HepG2 (cell line): ENCODE results near the gene FOXL3. TPM values are rescaled to one million over a fixed set of nuclear protein-coding genes. Genes with fewer than 3 reads are reported as not detected.

Experiments
- ATAC-seq: fragments of 200-7000 bp; cut with Tn5 transposase; 3 replicates; pipeline ENCODE4 v1.9.1; 2020; ENCODE audit warnings: mild to moderate bottlenecking, moderate library complexity
- BruUV-seq: library from RNA; stranded (reverse); fragments of 400-500 nt; replicated peaks from 2 replicates; lab custom pipeline; 2021; lab: Mats Ljungman, UMichigan
- CTCF ChIA-PET: fragments of 300-600 bp; formaldehyde crosslinking; extraction: SDS; loops from one replicate; lab custom pipeline; 2021; ENCODE audit warnings: low total read pairs, inconsistent platforms, low intra/inter-chr PET ratio; lab: Yijun Ruan, JAX
- POLR2A ChIA-PET: fragments of 350-600 bp; sonication (Branson Sonifier 250); formaldehyde crosslinking; loops from one replicate; lab custom pipeline; 2020; ENCODE audit warnings: antibody characterized with exemption, inconsistent platforms; lab: Yijun Ruan, JAX
- DNase-seq: peaks from one replicate; pipeline ENCODE4 v3.0.0-alpha.2; 2015; ENCODE audit warnings: low spot score
- FAIRE-seq: peaks from 3 replicates; lab custom pipeline; 2011; peaks lifted over from hg19 to GRCh38; lab: Jason Lieb, UNC
- H2AFZ ChIP-seq: one replicate; pipeline ENCODE4 v1.6.1; 2011; ENCODE audit warnings: low read length, inconsistent platforms
- H3K27ac ChIP-seq: fragments of 300-600 bp; 3 replicates; pipeline ENCODE4 v1.8.0; 2011; ENCODE audit warnings: mixed run types, mild to moderate bottlenecking, mixed read lengths, low read length, inconsistent platforms; ENCODE audit not compliant: insufficient read depth; ENCODE audit errors: extremely low read length
- H3K27me3 ChIP-seq, 2 experiments: fragments of 200-600 bp in 1 of 2; 2 replicates in 1 of 2; 3 replicates in 1 of 2; pipeline versions ENCODE4 v1.6.0 to v1.8.0; 2011; ENCODE audit warnings: low read length in 2 of 2, mild to moderate bottlenecking in 2 of 2, moderate library complexity in 2 of 2, inconsistent platforms in 1 of 2; ENCODE audit not compliant: insufficient read depth in 2 of 2, control insufficient read depth in 1 of 2
- H3K36me3 ChIP-seq, 2 experiments: fragments of 200-600 bp in 1 of 2; replicated peaks in 1 of 2; 2 replicates in 1 of 2; 3 replicates in 1 of 2; pipeline versions ENCODE4 v1.5.1 to v1.8.0; 2011; ENCODE audit warnings: low read length in 2 of 2, inconsistent platforms in 1 of 2; ENCODE audit not compliant: insufficient read depth in 2 of 2, control insufficient read depth in 1 of 2
- H3K4me1 ChIP-seq: 2 replicates; pipeline ENCODE4 v1.5.1; 2012; ENCODE audit warnings: low read length, inconsistent platforms; ENCODE audit not compliant: insufficient read depth
- H3K4me2 ChIP-seq: 2 replicates; pipeline ENCODE4 v1.6.0; 2011; ENCODE audit warnings: low read depth, low read length, inconsistent platforms
- H3K4me3 ChIP-seq, 3 experiments: fragments of 200-600 bp in 1 of 3; sonication (generic), shearing (Covaris generic) in 1 of 3; replicated peaks in 1 of 3; 2 replicates each; pipeline ENCODE4 v1.5.1; 2011 to 2016; ENCODE audit warnings: low read length in 3 of 3, inconsistent platforms in 2 of 3, low read depth in 2 of 3, mild to moderate bottlenecking in 2 of 3, control low read depth in 1 of 3, mixed read lengths in 1 of 3; ENCODE audit not compliant: insufficient read depth in 1 of 3
- H3K79me2 ChIP-seq: one replicate; pipeline ENCODE4 v1.6.1; 2011; ENCODE audit warnings: low read length, inconsistent platforms; ENCODE audit not compliant: insufficient read depth
- H3K9ac ChIP-seq: 2 replicates; pipeline ENCODE4 v1.6.0; 2011; ENCODE audit warnings: mild to moderate bottlenecking, low read depth, low read length, inconsistent platforms; ENCODE audit not compliant: insufficient read depth
- H3K9me3 ChIP-seq: 2 replicates; pipeline ENCODE4 v1.5.1; 2012; ENCODE audit warnings: mild to moderate bottlenecking, low read length
- H4K20me1 ChIP-seq: 2 replicates; pipeline ENCODE4 v1.6.0; 2011; ENCODE audit warnings: inconsistent platforms, mild to moderate bottlenecking, low read length, moderate library complexity; ENCODE audit not compliant: insufficient read depth
- CCAR2 ChIP-seq: fragments of 200-400 bp; formaldehyde crosslinking; optimal IDR thresholded peaks from 2 replicates; pipeline ENCODE3; 2018; ENCODE audit warnings: low read depth, mild to moderate bottlenecking, low read length, moderate library complexity
- ZNF570 ChIP-seq: sonication (generic); formaldehyde crosslinking; IDR thresholded peaks from 2 replicates; pipeline ENCODE4 v1.4.0; 2020; ENCODE audit warnings: mild to moderate bottlenecking, missing genetic modification reagents, borderline replicate concordance
- ZNF770 ChIP-seq: sonication (generic); formaldehyde crosslinking; IDR thresholded peaks from 2 replicates; pipeline ENCODE4 v1.5.0; 2020; ENCODE audit warnings: mild to moderate bottlenecking, missing genetic modification reagents
- WGBS: methylation state at CpG from one replicate; pipeline ENCODE4 v1.1.6; 2017; ENCODE audit warnings: low lambda C conversion rate; 5-methylcytosine and 5-hydroxymethylcytosine counted together
- in situ Hi-C: cut with HindIII; loops from 2 replicates; pipeline ENCODE4 v1.10.0; 2017; ENCODE audit warnings: low pct_unique_long_range_greater_than_20kb; ENCODE audit not compliant: extremely low pct_ligation_motif_present
- intact Hi-C: fragments of 100-400 bp; cut with micrococcal nuclease; formaldehyde crosslinking; loops from one replicate; pipeline ENCODE4 v1.10.0; 2022; ENCODE audit not compliant: unreplicated experiment
- polyA plus RNA-seq, 8 experiments: library from polyadenylated mRNA; depleted of rRNA in 3 of 8; stranded (reverse) in 7 of 8; unstranded in 1 of 8; fragments of >200 nt; fragmentation: Illumina TruSeq in 4 of 8; extraction: Trizol in 4 of 8; gene quantifications; 2 replicates each; pipeline versions ENCODE4 v1.2.1 to v1.2.3, GENCODE V29; 2011 to 2016; ENCODE audit warnings: low read depth in 4 of 8, missing spikeins in 1 of 8, mixed read lengths in 1 of 8; ENCODE audit not compliant: insufficient read depth in 1 of 8
- total RNA-seq, 5 experiments: library from RNA; depleted of rRNA; stranded (reverse); fragments of >200 nt; fragmentation: Illumina TruSeq; extraction: Trizol; gene quantifications; 2 replicates each; pipeline ENCODE4 v1.2.3, GENCODE V29; 2016; ENCODE audit warnings: low read depth in 1 of 5
- TF ChIP-seq, protein P1 (sequence below): sonication (generic); formaldehyde crosslinking; IDR thresholded peaks from 2 replicates; pipeline ENCODE4 v1.5.0; 2020; ENCODE audit warnings: mild to moderate bottlenecking, missing genetic modification reagents

Gene FOXL3
- total and polyA plus RNA-seq, 2 of the 13 experiments (the other 11 are each of a cell fraction or from before 2014, with no cell fraction given) = not detected

DNA sequence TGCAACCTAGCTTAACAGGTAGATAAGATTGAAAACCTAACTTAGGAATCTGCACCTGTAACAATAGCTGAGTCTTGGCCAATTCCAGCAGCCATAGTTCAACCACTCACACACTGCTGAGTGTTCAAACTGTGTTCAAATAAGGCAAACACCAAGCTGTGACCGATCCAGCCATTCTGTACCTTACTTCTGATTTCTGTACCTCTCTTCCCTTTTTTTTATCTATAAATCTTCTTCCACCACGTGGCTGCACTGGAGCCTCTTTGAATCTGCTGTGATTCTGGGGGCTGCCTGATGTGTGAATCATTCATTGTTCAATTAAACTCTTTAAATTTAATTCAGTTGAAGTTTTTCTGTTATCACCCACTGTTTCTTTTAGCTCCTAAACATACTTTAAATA, 15.7 kb upstream of the FOXL3 start:
- no peak overlapping the region for H3K4me2 ChIP-seq
- TF ChIP-seq ZNF570 (CRISPR knock-in tag) = no peak
- no peak for TF ChIP-seq CCAR2
- TF ChIP-seq ZNF770 (CRISPR knock-in tag) = no peak
- TF ChIP-seq, protein P1, sequence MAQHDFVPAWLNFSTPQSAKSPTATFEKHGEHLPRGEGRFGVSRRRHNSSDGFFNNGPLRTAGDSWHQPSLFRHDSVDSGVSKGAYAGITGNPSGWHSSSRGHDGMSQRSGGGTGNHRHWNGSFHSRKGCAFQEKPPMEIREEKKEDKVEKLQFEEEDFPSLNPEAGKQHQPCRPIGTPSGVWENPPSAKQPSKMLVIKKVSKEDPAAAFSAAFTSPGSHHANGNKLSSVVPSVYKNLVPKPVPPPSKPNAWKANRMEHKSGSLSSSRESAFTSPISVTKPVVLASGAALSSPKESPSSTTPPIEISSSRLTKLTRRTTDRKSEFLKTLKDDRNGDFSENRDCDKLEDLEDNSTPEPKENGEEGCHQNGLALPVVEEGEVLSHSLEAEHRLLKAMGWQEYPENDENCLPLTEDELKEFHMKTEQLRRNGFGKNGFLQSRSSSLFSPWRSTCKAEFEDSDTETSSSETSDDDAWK = no peak
- intact Hi-C loops = no loop called here
- no peaks in the 10 kb centered on the region for H3K36me3 ChIP-seq
- no peak overlapping the region for H3K4me3 ChIP-seq
- no peaks in the 10 kb centered on the region for H4K20me1 ChIP-seq
- WGBS = 15% methylated on average over 2 of the region's 2 CpGs
- ATAC-seq (no peak), FAIRE-seq (no peak), DNase-seq (no peak)
- H3K27me3 ChIP-seq = no peaks in the 10 kb centered on the region; a peak in 1 of 5 replicates
- ChIA-PET POLR2A (no interaction called here), CTCF (no interaction called here)
- no peak overlapping the region for H3K27ac ChIP-seq
- no TSS peak for BruUV-seq
- H2AFZ ChIP-seq = no peak overlapping the region
- peaks cover 19% of the 10 kb centered on the region for H3K9me3 ChIP-seq
- no peak overlapping the region for H3K9ac ChIP-seq
- no peaks in the 10 kb centered on the region for H3K4me1 ChIP-seq
- H3K79me2 ChIP-seq = no peaks in the 10 kb centered on the region
- in situ Hi-C loops = no loop called here
